CD4-positive, alpha-beta T cell treated with Interleukin-4 for 1 hour (primary cell): ENCODE data around the gene RANBP3L.
"Not testable (repeated sequence)": the region's sequence is repeated elsewhere in the genome, so short reads cannot be mapped to it uniquely, and the experiment has no call there.

Source experiments
- DNase-seq, 2 donors: peaks; one replicate each; pipeline ENCODE4 v3.0.0-alpha.2; 2020 to 2022

RANBP3L gene, protein sequence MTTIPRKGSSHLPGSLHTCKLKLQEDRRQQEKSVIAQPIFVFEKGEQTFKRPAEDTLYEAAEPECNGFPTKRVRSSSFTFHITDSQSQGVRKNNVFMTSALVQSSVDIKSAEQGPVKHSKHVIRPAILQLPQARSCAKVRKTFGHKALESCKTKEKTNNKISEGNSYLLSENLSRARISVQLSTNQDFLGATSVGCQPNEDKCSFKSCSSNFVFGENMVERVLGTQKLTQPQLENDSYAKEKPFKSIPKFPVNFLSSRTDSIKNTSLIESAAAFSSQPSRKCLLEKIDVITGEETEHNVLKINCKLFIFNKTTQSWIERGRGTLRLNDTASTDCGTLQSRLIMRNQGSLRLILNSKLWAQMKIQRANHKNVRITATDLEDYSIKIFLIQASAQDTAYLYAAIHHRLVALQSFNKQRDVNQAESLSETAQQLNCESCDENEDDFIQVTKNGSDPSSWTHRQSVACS

DNA sequence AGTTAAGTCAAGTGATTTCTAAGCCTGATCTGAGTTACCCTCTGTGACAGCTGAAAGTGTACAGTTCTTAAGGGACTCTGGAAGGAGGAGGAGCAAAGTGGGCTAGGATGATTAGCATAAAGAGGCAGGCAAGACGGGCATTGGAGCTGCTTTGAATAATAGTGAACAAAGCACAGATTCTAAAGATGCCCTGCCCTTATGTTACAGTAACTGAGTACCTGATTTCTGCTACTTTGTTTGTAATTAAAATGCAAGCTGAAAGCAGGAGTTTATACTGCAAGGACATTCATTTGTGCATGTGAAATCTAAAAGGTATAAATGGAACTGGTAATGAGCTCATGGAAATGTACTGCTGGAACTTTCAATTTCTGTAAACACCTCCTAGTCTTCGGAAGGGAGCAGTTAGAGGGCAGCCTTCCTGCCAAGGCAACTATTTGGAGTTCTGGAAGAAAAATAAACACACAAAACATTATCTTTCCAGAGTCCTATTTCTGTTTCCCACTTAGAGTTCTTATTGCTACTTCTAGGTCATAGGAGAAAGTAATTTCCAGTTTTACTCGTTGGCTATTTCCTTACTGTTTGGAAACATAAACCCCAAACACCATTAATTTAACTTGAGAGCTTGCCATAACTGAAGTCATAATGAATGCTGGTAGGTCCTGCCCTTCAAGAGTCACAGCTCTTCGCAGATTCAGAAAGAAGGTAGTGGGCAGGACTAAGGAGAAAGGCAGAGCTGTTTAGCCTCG lies at the start of gene RANBP3L:
Gene RANBP3L (minus strand): TSS at position 45 of the 746 bp plus-strand sequence. CDS start 486 bp downstream, outside the sequence.
- no peak for DNase-seq

DNA sequence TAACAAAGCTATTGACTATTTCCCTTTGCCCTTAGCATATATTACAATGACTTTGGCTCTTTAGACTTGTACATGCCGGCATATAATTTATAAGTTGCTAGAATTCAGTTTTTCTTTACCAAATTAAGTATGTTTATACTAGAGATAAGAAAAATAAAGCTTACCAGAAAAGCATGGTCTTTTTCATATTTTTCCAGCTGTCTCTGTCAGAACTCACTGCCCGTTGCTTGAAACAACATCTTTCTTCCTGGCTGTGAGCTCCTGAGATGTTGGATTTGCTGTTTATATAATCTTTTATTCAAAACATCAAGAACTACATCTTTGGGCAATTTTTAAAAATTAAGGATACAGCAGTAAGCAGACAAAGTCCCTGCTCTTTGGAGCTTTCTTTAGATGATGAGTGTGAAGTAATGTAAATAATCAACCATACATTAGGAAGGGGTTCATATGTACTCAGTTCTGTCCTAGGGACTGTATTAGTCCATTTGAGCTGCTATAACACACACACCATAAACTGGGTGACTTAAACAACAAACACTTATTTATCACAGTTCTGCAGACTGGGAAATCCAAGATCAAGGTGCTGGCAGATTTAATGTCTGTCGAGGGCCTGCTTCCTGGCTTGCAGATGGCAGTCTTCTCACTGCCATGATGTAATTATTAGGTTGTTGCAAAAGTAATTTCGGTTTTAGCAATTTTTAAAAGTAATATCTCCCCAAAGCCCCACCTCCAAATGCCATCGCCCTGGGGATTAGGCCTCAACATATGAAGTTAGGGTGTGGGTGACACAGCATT lies 45.4 kb upstream of the RANBP3L start:
- no peak for DNase-seq

DNA sequence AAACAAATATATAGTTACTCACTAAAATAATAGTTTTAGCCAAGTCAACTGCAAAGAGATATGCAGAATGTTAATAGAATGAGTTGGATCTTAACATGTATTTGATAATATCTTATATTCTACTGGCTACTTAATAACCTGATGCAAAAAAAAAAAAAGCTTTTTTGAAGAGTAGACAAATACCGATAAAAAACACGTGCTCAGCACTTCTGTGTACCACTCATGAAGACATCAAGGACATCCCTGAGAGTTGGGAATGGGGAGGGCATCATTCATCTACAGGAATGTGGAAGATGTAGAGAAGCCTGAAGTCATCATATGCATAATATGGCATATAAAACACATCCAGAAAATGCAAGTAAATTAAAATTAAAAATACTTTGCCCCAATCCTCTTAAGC lies 43.2 kb upstream of the RANBP3L start:
- DNase-seq, result no peak

DNA sequence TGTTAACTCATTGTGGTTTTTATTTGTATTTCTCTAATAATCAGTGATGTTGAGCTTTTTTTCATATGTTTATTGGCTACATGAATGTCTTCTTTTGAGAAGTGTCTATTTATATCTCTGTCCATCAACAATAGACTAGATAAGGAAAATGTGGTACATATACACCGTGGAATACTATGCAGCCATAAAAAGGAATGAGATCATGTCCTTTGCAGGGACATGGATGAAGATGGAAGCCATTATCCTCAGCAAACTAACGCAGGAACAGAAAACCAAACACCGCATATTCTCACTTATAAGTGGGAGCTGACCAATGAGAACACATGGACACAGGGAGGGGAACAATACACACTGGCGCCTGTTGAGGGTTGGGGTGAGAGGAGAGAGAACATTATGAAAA lies 40.0 kb upstream of the RANBP3L start:
- not testable (repeated sequence) for DNase-seq

DNA sequence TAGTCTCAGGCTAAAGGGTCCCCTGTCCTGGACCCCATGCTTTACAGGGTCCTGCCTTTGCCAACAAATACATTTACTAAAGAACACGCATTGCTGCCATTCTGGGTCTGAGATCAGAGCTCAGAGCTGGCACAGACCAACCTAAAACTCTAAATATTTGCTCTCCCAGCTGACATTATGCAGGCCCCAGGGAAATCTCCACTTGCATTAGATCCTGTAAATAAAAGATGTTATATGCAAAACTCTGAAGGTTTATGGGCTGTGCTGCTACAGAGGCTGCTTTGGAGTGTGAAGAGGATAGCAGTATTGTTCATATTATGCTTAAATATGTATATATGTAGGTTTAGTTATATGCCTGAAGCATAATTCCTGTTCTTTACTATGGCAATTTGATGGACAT lies 35.9 kb upstream of the RANBP3L start:
- DNase-seq, result no peak

DNA sequence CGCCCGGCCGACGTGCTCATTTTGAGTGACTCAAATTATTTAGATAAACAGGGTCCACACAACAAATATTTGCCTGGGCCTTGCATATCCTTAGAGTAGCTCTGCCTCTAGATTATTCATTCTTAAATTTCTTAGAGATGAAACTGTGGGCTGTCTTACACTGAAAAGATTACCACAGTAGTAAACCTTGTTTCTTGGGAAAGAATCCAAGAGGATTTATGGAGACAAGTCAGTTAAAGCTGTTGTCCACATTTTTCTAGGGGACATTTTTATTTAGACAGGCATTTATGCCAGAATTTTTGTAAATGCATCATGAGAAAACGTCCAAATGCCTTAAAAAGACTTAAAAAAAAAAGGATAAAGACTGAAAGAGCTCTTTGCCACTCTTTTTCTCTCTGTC lies 32.6 kb upstream of the RANBP3L start:
- DNase-seq, result no peak

DNA sequence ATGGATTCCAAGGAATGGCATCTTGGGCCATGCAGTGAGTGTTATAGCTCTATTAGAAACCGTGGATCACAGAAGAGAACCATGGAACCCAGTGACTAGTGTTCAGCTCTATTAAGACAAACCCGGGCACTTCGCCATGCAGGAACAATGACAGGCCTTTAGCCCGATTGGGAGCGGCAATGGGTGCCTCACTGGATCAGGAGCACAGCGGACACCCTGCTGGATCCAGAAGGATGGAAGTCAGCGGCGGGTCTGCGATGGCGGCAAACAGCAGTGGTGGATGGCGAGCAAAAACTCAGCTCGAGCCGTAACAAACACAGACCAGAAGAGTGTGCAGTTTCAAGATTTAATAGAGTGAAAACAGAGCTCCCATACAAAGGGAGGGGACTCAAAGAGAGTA lies 31.0 kb upstream of the RANBP3L start:
- DNase-seq, result not testable (repeated sequence)

DNA sequence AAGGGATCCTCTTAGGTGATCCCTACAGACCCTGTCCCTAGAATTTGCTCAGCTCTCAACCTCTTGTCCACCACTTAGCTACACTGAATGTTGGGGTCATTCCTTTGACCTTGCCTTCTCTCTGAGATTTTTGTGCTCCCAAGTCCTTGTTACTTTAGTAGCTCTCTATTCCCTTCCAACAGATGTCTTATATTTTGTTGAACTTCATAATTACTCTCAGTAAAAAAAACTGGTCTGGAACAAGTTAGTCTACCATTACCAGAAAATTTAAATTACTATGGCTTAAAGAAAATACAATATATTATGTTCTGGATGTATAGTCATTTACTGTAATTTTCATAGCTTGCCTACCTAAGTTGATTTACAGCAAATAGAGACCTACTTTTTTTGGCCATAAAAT lies 23.5 kb upstream of the RANBP3L start:
- no peak for DNase-seq

DNA sequence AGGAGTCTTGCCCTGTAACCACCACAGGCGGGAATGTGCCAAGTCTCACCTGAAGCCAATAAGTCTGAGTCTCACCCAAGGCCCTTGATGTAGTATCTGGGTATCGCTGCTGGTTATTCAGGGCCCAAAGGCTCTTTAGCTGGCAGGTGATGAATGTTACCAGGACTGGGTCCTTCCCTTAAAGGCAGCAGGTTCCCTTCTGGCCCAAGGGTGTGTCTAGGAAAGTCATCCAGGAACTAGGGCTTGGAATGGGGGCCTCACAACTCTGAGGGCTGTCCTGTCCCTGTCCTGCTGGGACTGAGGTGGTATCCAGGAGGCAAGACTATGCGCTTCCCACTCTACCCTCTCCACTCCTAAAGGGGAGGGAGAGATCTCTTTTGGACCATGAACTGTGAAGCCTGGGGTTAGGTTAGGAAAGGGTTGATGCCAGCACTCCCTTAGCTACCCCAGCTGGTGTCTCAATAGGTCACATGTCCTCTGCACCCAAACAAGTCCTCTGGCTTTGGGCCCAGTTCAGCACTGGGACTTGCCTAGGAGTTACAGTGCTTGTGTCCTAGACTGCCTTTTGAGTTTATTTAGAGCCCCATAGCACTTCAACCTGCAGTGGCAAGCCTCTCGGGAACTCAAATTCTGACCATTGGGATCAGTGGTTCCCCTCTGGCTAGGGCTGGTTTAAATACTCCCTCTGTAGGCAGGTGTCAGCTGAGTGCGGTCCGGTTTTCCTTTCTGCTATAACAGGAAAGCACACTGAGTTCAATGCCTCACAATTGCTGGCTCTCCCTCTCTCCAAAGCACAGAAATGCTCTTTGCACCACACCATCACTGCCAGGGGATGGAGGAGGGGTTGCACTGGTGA lies 22.5 kb upstream of the RANBP3L start:
- no peak for DNase-seq

DNA sequence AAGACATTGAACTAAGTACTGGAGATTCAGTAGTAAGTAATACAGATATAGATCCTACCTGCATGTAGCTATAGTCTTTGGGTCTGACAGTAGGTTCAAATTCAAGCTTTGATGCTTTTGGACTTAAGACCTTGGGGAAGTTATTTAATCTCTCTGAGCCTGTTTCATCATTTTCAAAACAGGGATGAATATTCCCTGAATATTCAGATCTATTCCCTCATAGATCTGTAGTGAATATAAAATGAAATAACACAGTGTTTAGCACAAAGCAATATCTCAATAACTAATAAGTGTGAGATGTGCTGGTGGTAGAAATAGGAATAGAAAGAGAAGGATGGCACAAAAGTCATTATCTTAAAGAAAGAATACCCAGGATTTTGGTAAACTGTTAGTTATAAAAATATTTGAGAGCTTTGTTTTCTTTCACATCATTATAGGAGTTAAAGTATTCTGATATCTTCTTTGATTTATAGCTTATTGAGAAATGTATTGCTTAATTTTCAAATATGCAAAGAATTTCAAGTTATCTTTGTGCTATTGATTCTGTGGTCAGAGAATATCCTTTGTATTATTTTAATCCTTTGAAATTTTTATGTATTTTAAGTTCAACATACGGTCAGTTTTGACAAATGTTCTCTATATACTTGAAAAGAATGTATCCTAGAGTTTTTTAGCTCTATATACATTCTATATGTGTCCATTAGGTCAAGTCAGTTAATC lies 11.4 kb upstream of the RANBP3L start:
- no peak for DNase-seq

DNA sequence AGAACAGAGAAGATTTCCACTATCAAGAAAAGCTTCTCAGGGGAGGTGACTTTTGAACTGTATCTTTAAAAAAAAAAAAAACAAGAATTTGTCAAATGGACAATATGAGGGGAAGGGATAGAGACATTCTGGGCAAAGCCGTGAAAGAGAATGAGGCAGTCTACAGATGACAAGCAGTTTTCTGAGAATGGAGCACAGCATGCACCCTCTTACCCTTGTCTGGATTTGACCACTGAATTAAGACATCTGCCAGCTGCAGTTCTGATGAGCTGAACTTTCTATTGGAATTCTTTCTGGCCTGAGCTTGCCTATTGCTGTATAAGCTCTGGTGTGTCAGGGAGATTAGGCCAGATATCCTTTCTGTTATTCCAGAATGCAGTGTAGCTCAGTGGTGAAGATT lies 10.3 kb upstream of the RANBP3L start:
- no peak for DNase-seq

DNA sequence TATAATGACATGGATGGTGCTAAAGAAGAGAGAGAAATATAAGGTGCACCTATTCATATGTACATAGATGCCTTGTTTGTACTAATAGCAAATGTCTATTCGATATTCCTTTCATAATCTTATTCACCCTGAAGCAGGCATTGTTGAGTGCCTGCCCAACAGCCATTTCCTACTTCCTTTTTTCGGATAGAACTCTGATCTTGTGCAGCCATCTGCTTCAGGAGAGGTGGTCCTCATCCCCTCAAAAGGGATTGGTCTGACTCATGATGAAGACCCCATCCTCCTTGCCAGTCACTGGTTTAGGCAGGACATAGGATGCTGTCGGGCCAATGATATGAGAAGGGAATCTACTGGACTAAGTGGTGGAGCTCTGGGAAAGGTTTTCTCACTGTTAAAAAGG lies 8.4 kb upstream of the RANBP3L start:
- DNase-seq, result no peak

DNA sequence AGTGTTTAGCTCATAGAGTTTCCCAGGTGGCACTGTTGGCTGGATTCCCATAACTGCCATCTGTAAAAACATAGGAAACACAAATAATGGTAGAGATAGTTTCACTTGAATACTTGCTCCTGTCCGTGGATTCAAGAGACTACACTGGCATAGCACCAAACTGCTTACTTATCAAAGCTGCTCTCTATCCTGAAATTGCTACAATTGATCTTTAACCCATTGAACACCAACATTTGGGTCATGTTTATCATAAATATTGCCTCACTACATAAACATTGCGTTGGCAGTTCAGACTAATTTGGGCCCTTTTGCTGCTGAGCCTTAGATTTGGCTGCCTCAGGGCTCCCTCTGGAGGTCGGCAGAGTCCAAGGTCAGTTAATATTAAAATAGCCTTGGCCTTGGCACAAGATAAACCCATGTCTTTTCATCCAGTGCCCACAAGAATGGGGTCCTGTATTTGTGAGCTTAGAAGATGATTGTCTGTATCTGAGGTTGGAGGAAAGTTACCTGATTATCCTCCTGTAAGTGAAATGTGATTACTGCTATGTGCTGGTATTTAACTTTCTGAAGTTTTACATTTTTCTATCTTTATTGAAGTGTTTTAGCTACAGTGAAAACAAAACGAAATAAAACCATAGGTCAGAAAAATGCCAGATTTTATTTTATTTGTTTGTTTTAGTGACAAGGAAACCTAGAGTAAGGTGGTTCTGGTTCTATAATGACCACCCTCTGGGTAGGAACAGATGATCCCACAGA lies 4.0 kb upstream of the RANBP3L start:
- peak in 1 of 2 donors; percentile 25 for DNase-seq

DNA sequence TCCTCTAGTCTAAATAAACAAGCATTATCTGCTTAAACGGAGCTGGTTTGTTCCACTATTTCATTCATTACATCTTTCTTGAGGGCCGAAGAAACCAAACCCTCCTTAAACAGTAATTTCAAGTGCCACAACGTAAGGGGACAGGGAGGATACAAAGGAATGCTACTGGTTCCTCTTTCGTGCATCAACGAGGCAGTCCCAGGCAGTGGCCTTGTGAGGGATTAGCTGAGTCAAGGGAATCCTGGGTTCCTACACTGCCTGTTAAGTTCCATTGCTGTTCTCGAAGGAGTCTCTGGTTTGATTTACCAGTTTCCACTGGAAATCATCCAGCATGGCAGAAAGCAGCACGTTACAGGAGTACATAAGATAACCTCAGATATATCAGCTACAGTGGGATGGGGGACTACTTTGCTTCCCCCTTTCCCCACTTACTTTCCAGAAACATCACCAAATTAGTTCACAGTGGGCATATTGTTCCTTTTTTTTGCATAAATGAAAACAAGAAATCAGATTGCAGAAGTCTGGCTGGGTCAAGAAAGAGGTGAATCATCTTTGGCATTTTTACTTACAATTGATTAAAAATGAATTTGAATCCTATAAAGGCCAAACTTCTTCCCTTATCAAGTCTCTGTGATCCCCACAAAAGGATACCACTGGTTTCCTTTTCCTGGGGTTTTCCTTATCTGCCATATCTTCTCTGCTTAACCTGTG lies 2.5 kb upstream of the RANBP3L start:
- no peak for DNase-seq

DNA sequence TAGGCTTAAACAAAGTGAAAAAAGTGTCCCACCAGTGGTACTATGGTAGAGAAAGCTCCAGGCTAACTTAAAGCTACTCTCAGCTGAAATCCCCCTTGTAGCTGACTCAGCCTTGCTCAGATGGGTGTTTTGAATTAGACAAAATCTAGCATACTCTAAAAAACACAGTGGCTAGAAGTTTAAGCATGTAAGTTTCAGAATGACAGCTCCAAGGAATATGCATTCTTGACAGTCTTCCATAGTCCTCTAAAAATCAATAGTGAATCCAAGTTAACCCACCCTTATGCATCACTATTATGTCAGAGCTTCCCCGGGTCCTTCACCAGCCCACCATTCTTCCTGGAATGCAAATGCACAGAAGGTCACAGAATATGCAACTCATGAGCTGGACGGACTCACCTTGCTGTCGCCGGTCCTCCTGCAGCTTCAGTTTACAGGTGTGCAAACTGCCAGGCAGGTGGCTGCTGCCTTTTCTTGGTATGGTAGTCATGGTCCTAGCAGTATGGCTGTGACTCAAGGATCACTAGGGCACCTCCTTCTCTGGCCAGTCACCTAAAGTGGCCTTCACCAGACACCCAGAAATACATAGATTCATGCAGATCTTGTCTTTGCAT lies 668 bp downstream of the RANBP3L start:
- DNase-seq, result no peak

DNA sequence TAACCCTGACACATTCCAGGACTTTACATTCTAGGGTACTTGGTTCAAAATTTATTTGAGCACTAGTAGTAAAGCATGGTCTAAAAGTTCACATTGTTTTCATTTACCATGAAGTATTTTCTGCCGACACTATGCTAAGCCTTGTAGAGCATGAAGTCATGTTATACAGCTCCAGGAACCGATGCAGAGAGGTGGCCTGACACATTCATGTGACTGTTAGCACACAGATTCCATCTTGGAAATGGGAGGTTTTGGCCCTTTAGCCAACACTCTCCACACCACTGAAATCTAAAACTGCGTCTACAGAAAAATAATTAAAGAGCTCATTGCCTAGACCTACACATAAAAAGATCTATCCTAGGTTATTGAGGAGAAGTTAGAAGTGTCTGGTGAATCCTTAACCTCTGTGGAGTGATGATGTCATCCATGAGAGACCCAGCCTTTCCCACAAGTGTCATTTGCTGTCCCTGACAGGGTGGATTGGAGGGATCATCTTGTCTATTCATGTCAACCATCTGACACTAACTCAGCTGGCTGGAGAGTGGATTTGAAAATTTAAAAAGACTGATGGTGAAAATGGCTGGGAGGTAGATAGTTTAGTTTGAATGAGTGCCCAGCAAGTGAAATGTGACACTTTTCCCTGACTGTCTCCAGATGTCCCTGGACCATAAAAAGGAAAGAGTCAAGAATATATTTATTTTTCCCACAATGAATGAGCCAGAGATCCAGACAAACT lies 1.3 kb downstream of the RANBP3L start:
- no peak for DNase-seq

DNA sequence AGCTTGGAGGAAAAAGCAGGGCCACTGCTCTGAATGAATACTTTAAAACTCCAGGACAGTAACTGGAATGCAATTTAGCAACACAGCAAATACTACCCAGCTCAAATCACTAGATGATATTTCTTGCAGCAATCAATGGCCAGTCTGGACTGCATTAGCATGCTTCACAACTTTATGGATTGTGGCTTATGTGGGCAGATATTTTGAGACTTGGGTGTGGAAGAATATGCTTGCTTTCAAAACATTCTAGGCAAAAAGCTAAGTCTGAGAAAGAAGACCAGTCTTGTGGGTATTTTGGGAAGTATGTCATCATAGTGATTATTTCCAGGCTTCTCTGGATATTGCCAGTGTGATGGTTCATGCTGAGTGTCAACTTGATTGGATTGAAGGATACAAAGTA lies 3.1 kb downstream of the RANBP3L start:
- DNase-seq, result no peak

DNA sequence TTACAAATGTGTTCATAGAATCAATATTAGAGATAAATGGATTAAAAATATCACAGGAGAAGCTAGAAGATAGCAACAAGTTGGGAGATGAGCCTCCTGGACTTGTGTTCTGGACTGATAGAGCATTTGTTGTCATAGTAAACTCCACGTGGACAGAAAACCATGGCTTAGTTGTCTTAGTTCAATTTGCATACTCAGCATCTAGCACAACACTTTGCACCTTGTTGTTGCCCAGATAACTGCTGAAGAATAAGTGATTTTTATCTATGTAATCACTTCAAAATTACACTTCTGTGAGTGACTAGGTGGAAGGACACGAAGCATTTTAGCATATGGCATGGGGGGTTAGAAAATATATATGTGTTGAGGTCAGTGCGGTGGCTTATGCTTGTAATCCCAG lies 4.0 kb downstream of the RANBP3L start:
- no peak for DNase-seq
